GM19043 (cell line): ENCODE data around the gene RPL10A.
"Not testable (repeated sequence)": the region's sequence is repeated elsewhere in the genome, so short reads cannot be mapped to it uniquely, and the experiment has no call there.

ENCODE experiments used
- ATAC-seq: cut with Tn5 transposase; IDR thresholded peaks from one replicate; pipeline ENCODE4 v1.9.1; 2021; ENCODE audit warnings: low read depth; ENCODE audit not compliant: unreplicated experiment

Gene RPL10A

GRCh38 chr6:35468181-35468979 lies at the start of gene RPL10A:
RPL10A (plus strand) TSS chr6:35468401; CDS start chr6:35468435, 34 bp downstream.
- peak; percentile 74 for ATAC-seq

DNA sequence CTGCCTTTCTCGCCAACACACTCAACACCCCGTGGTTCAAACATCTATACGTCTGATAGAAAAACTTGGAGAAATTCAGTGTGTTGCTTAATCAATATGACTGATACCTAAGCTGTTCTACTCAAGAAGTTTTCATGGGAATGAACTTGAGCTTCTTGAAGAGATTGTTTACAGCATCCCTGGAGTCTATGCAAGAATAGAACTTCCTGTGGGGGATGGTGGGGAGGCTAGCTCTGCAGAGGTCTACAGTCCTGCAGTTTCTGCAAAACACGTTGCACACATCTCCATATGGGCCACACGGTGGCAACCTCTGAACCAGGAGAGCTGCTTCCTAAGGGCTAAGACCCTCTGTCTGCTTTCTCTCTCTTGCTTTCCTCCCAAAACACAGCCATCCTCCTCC lies 48.8 kb upstream of the RPL10A start:
- no peak for ATAC-seq

GRCh38 chr6:35419961-35420360 lies 48.2 kb upstream of the RPL10A start:
- no peak for ATAC-seq

DNA sequence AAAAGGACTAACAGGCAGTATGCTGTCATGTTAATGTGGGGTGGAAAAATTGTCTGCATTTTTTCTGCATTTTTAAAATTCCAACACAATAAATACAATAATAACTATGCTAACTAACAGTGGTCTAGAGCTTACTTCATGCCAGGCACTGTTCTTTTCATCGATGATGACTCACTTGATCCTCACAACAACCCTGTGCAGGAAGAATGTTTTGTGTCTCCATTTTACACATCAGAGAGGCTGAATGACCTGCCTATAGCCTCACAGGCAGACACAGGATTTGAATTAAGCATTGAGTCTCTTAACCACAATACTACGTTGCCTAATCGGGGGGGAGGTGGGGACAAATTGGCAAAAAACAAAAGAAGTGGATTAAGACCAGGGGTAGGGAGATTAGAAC lies 42.9 kb upstream of the RPL10A start:
- ATAC-seq: no peak

- ATAC-seq: no peak
These were observed 42.1 kb upstream of the RPL10A start for GRCh38 chr6:35426074-35426473.

DNA sequence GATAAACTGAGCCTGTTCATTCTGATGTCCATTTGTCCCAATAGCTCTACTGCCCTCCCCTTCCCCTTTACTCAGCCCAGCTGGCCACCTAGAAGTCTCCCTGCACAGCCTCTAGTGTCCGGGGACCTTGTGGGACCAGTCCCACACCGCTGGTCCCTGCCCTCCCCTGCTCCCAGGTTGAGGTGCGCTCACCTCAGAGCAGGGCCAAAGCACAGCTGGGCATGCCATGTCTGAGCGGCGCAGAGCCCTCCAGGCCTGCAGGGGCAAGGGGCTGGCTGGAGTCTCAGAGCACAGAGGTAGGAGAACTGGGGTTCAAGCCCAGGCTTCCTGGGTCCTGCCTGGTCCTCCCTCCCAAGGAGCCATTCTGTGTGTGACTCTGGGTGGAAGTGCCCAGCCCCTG lies 40.8 kb upstream of the RPL10A start:
- no peak for ATAC-seq

- ATAC-seq: no peak
These were observed 40.3 kb upstream of the RPL10A start for GRCh38 chr6:35427851-35428321.

DNA sequence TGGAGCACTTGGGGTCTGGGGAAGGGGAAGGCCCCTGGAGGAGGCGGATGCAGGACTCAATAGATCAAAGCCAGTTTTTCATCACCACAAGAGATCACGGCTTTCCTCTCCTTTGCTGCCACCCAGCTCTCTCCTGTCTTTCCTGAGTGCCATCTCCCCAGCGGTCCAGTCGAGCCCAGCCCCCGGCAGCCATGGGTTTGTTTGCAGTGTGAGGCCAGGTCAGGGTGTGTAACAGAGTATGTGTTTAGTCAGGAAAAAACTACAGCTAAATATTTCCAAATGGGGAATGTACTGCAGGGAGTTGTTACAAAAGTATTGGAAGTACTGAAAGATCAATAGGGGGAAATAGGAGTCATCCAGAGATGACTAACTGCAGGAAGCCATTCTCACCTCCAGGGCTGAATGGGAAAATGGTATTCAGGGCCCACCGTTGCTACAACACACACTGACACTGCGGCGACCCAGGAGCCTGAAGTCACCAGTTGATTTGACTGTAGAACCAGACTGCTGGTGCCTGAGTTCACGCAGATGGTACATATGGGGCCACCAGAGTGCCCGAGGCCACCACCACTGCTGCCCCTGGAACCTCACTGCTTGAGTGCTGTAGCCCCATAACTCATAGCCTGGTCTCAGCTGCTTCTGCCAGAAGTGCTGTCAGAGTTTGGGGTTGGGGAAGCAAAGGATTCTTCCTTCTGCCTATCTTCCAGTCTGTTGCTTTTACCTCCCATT lies 39.6 kb upstream of the RPL10A start:
- ATAC-seq: no peak

- no peak for ATAC-seq
These were observed 38.7 kb upstream of the RPL10A start for GRCh38 chr6:35429463-35429862.

- no peak for ATAC-seq
These were observed 35.9 kb upstream of the RPL10A start for GRCh38 chr6:35432291-35432690.

GRCh38 chr6:35432702-35433101 lies 35.5 kb upstream of the RPL10A start:
- not testable (repeated sequence) for ATAC-seq

GRCh38 chr6:35435074-35435837 lies 32.9 kb upstream of the RPL10A start:
- no peak for ATAC-seq

GRCh38 chr6:35436071-35436857 lies 31.9 kb upstream of the RPL10A start:
- ATAC-seq: no peak

DNA sequence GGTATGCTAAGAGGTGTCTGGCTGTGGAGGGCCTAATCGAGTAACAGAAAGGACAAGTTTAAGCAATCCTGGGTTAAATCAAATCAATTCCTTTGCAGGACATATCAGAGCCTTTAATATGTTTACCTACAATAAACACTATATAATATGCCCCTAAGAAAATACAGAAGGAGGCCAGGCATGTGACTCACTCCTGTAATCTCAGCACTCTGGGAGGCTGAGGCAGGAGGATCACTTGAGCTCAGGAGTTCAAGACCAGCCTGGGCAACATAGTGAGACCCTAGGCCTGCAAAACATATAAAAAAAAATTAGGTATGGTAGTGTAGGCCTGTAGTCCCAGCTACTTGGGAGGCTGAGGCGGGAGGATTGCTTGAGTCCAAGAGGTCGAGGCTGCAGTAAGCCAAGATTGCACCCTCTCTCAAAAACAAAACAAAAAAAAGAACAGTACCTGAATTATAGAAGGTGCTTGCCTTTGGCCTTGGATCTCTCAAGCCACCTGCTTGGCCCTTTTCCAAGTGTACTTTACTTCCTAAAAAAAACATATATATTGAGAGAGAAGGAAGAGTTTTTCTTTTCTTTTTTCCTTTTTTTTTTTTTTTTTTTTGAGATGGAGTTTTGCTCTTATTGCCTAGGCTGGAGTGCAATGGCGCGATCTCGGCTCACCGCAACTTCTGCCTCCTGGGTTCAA lies 29.7 kb upstream of the RPL10A start:
- not testable (repeated sequence) for ATAC-seq

- no peak for ATAC-seq
These were observed 28.9 kb upstream of the RPL10A start for GRCh38 chr6:35439308-35439707.

DNA sequence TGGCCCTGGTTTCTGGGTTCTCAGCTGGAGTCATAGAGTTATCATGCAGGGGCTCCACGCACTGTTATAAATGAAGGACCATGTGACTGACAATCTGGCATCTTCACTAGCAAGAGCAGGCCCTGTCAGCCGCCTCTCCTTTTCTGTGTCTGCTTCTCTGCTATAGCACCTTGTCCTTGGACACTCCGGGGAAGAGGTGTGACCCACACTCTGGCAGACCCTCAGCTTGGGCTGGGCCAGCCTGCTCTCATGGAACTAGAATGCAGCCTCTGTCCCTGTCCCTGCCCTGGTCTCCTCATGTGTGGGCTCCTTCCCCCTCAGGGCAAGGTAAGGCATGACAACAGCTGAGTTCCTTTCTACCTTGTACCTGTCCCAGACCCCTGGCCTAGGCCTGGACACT lies 27.0 kb upstream of the RPL10A start:
- no peak for ATAC-seq

- no peak for ATAC-seq
These were observed 26.6 kb upstream of the RPL10A start for GRCh38 chr6:35441642-35442041.

- ATAC-seq: no peak
These were observed 25.5 kb upstream of the RPL10A start for GRCh38 chr6:35442693-35443092.

DNA sequence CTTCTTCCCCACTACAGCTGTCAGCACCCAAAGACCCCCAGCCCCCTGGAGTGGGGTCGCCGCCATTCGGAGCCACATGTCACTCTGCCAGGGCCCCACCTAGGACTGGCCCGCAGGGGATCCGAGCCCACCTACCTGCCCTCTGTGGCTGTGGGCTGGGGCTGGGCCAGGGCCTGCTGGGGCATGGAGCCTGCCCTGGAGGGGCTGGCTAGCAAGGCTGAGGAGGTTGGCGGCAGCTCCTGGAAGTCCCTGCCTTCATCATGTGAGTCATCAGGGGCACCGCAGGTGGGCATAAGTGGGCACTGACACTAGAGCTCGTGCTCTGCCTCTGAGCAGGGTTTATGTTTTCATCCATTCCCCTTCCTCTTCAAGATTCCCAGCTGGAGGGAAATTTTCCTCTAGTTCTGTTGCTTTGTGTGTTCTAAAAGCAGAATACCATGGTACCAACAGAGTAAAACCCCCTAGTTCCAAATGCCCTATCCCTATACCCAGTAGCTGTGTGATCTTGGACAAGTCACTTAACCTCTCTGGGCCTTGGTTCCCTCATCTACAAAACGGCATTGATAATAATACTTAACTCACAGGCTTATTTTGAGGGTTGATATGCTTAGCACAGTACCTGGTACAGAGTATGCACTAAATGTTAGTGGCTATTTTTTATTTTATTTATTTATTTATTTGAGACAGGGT lies 24.7 kb upstream of the RPL10A start:
- ATAC-seq: no peak
